Activated CD8-positive, alpha-beta T cell treated with anti-CD3 and anti-CD28 coated beads, Interleukin-2, amount 10 ng/mL, durations not matched to agents 7 days and 5 days (primary cell): ENCODE data around the gene AHRR. TPM values are rescaled to one million over a fixed set of nuclear protein-coding genes. Genes with fewer than 3 reads are reported as not detected.

Experiments used
- ATAC-seq: fragments of 150-1000 bp; cut with Tn5 transposase; one replicate; pipeline ENCODE4 v1.10.0; 2021; ENCODE audit warnings: moderate library complexity
- CTCF ChIA-PET: fragments of 350-600 bp; sonication (Branson Sonifier 250); formaldehyde crosslinking; loops from one replicate; lab custom pipeline; 2021; ENCODE audit warnings: antibody characterized with exemption; lab: Charles Lee
- POLR2A ChIA-PET: fragments of 350-600 bp; sonication (Branson Sonifier 250); formaldehyde crosslinking; loops from one replicate; lab custom pipeline; 2021; ENCODE audit warnings: antibody characterized with exemption; lab: Charles Lee
- DNase-seq: peaks from one replicate; pipeline ENCODE4 v3.0.0-alpha.2; 2020
- H3K27ac Mint-ChIP-seq: one replicate; pipeline ENCODE4 v1.8.0; 2021; ENCODE audit warnings: mild to moderate bottlenecking, mixed read lengths
- H3K27me3 Mint-ChIP-seq: one replicate; pipeline ENCODE4 v1.8.0; 2021; ENCODE audit warnings: low read depth, mixed read lengths
- H3K36me3 Mint-ChIP-seq: one replicate; pipeline ENCODE4 v1.8.0; 2021; ENCODE audit warnings: low read depth, mixed read lengths
- H3K4me1 Mint-ChIP-seq: one replicate; pipeline ENCODE4 v1.8.0; 2021; ENCODE audit warnings: low read depth, mixed read lengths
- H3K4me3 Mint-ChIP-seq: one replicate; pipeline ENCODE4 v1.8.0; 2021; ENCODE audit warnings: mild to moderate bottlenecking, mixed read lengths
- H3K9me3 Mint-ChIP-seq: one replicate; pipeline ENCODE4 v1.8.0; 2022; ENCODE audit warnings: mixed read lengths; ENCODE audit not compliant: insufficient read depth
- total RNA-seq, 2 experiments: library from RNA; stranded (reverse); gene quantifications; one replicate each; pipeline ENCODE4 v1.2.3, GENCODE V29; 2021

AHRR gene
- total RNA-seq, 2 experiments from 2014 or later = 56.1 to 57.2 TPM

DNA sequence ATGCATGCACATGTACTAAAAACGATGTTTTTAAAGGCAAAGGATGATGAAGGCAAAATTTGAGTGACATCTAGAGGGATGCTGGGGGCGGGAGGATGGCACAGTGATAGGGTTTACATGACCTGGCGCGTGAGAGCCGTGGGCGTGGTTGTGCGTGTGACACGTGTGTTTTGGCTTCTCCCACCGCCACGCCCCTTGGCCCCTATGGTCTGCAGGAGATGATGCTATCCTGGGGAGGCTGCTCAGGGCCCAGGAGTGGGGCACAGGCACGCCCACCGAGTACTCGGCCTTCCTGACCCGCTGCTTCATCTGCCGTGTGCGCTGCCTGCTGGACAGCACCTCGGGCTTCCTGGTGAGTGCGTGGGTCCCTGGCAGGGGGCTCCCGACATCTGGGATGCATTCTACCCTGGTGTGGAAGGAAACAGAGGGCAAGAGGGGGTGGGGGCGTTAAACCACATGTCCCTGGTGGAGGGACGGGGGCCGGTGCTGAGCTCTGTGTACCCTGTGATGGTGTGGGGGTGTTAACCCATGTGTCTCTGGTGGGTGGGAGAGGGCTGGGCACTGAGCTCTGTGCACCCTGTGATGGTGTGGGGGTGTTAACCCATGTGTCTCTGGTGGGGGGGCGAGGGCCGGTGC is 102.2 kb downstream of the AHRR start:
- ATAC-seq = no peak
- POLR2A ChIA-PET = no interaction called here
- CTCF ChIA-PET = interaction anchor here (0.6 to 3.5 kb wide), 4 partner anchors 13 to 111 kb away, joined by 3 to 28 read pairs (median 6); no protein-coding TSS in a partner anchor
- no peak for DNase-seq
- H3K4me3 Mint-ChIP-seq = no peak overlapping the region
- no peaks in the 10 kb centered on the region for H3K9me3 Mint-ChIP-seq
- no peaks in the 10 kb centered on the region for H3K27me3 Mint-ChIP-seq
- H3K27ac Mint-ChIP-seq = peak overlapping the region; percentile 85
- H3K4me1 Mint-ChIP-seq = peaks cover 43% of the 10 kb centered on the region
- peaks cover 64% of the 10 kb centered on the region for H3K36me3 Mint-ChIP-seq

DNA sequence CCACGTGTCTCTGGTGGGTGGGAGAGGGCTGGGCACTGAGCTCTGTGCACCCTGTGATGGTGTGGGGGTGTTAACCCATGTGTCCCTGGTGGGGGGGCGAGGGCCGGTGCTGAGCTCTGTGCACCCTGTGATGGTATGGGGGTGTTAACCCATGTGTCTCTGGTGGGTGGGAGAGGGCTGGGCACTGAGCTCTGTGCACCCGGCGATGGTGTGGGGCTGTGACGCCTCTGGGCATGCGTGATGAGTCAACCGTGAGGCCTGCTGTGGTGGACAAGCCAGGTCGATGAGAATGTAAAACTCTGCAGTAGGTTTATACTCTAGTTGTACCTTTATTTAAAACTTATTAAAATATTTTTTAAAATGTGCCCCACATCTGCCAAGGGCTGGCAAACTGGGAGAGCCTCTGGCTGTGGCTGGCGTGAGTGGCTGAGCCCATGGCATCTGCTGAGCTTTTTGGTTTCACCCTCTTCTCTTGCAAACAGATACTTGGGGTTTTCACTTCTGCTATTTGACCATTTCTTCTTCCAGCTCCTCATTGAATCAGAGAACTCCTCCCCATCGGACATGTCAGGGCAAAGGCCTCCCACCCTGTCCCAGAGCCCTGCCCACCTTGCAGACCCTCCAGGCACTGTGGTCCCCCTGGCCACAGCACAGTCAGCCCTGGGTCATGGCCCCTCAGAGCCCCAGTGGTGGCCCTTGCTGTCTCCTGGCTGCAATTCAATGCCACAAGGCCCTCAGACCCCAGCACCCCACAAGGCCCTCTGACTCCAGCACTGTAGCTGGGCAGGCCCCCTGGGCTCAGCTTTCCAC is 103.0 kb downstream of the AHRR start:
- no peaks in the 10 kb centered on the region for H3K27me3 Mint-ChIP-seq
- no peaks in the 10 kb centered on the region for H3K9me3 Mint-ChIP-seq
- DNase-seq = no peak
- CTCF ChIA-PET = interaction anchor here (0.6 to 3.5 kb wide), 8 partner anchors 8 to 112 kb away, joined by 3 to 28 read pairs (median 4); partner anchors contain the start of gene AHRR
- H3K36me3 Mint-ChIP-seq = peaks cover 65% of the 10 kb centered on the region
- H3K4me1 Mint-ChIP-seq = peaks cover 43% of the 10 kb centered on the region
- peak overlapping the region; percentile 84 for H3K27ac Mint-ChIP-seq
- POLR2A ChIA-PET = interaction anchor here (0.9 kb wide), 1 partner anchor 45 kb away, joined by 4 read pairs; no protein-coding TSS in a partner anchor
- ATAC-seq = no peak
- no peak overlapping the region for H3K4me3 Mint-ChIP-seq

GRCh38 chr5:425714-426113 is 104.2 kb downstream of the AHRR start:
- H3K27ac Mint-ChIP-seq = no peak overlapping the region
- H3K4me1 Mint-ChIP-seq = peaks cover 42% of the 10 kb centered on the region
- no peaks in the 10 kb centered on the region for H3K9me3 Mint-ChIP-seq
- DNase-seq = peak; percentile 41
- CTCF ChIA-PET = interaction anchor here (0.7 to 3.5 kb wide), 14 partner anchors 10 to 237 kb away, joined by 3 to 28 read pairs (median 4); partner anchors contain the start of gene AHRR
- H3K36me3 Mint-ChIP-seq = peaks cover 59% of the 10 kb centered on the region
- POLR2A ChIA-PET = no interaction called here
- no peak for ATAC-seq
- H3K27me3 Mint-ChIP-seq = no peaks in the 10 kb centered on the region
- H3K4me3 Mint-ChIP-seq = no peak overlapping the region

- ATAC-seq = no peak
- ChIA-PET CTCF (interaction anchor here (0.7 to 3.5 kb wide), 12 partner anchors 14 to 238 kb away, joined by 3 to 28 read pairs (median 4); partner anchors contain the start of gene AHRR), POLR2A (no interaction called here)
- no peaks in the 10 kb centered on the region for H3K9me3 Mint-ChIP-seq
- H3K27ac Mint-ChIP-seq = no peak overlapping the region
- H3K36me3 Mint-ChIP-seq = peaks cover 61% of the 10 kb centered on the region
- DNase-seq = no peak
- no peaks in the 10 kb centered on the region for H3K27me3 Mint-ChIP-seq
- H3K4me3 Mint-ChIP-seq = no peak overlapping the region
- peaks cover 45% of the 10 kb centered on the region for H3K4me1 Mint-ChIP-seq
Measured at GRCh38 chr5:426392-426976, 105.0 kb downstream of the AHRR start.

- Mint-ChIP-seq H3K27ac (no peak overlapping the region), H3K4me3 (no peak overlapping the region), H3K9me3 (no peaks in the 10 kb centered on the region), H3K36me3 (peaks cover 64% of the 10 kb centered on the region), H3K27me3 (no peaks in the 10 kb centered on the region), H3K4me1 (peaks cover 38% of the 10 kb centered on the region)
- DNase-seq (no peak), ATAC-seq (no peak)
- ChIA-PET POLR2A (interaction anchor here (0.6 kb wide), 1 partner anchor 10 kb away, joined by 3 read pairs; no protein-coding TSS in a partner anchor), CTCF (interaction anchor here (1.3 to 1.5 kb wide), 2 partner anchors 19 to 111 kb away, joined by 4 to 14 read pairs; no protein-coding TSS in a partner anchor)
Measured at GRCh38 chr5:427415-428087, 106.0 kb downstream of the AHRR start.

DNA sequence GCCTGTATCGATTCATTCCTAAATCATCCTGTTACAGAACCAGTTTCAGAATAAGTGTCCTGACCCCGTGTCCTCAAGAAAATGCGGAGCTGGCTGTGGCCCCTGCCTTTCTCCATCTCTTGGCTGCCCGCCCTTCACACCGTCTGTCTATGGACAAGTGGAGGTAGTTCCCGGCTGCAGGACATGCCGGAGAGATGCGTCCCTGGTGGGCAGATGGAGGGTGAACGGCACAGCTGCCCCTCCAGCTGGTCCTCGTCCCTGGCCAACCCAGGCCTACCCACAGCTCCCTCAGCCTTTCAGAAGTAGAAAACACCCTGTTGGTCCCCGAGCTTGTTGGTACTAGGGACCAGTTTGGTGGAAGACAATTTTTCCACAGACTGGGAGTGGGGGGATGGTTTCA is 106.7 kb downstream of the AHRR start:
- Mint-ChIP-seq H3K27me3 (no peaks in the 10 kb centered on the region), H3K36me3 (peaks cover 61% of the 10 kb centered on the region), H3K9me3 (no peaks in the 10 kb centered on the region), H3K4me3 (no peak overlapping the region), H3K4me1 (peaks cover 31% of the 10 kb centered on the region), H3K27ac (no peak overlapping the region)
- ChIA-PET POLR2A (no interaction called here), CTCF (interaction anchor here (1.3 to 1.5 kb wide), 2 partner anchors 18 to 112 kb away, joined by 4 to 14 read pairs; no protein-coding TSS in a partner anchor)
- ATAC-seq (no peak), DNase-seq (no peak)

DNA sequence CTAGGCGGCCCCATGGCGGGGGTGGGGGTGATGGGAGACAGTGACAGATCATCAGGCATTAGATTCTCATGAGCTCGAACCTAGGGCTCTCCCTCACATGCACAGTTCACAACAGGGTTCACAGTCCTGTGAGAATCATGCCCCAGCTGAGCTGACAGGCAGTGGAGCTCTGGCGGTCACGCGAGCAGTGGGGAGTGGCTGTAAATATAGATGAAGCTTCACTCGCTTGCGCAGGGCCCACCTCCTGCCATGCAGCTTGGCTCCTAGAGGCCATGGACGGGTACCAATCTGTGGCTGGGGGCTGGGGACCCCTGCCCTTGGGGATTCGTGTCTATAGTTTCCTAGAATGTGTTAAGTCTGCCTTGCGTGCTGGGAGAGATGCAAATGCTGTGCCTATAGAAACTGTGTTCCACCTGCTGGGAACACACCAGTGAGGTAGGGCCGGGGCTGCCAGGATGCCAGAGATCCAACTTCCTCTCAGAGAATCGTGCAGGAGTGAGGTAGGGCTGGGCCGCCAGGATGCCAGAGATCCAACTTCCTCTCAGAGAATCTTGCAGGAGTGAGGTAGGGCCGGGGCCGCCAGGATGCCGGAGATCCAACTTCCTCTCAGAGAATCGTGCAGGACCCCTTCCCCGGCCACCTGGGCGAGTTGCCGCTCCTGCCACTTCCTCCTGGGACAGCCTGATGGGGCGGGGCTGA is 107.4 kb downstream of the AHRR start:
- ChIA-PET CTCF (interaction anchor here (1.3 to 1.5 kb wide), 2 partner anchors 17 to 113 kb away, joined by 4 to 14 read pairs; no protein-coding TSS in a partner anchor), POLR2A (no interaction called here)
- Mint-ChIP-seq H3K27me3 (no peaks in the 10 kb centered on the region), H3K36me3 (peaks cover 56% of the 10 kb centered on the region), H3K4me3 (no peak overlapping the region), H3K4me1 (peaks cover 24% of the 10 kb centered on the region), H3K27ac (peak overlapping the region; percentile 66), H3K9me3 (no peaks in the 10 kb centered on the region)
- DNase-seq (no peak), ATAC-seq (no peak)

DNA sequence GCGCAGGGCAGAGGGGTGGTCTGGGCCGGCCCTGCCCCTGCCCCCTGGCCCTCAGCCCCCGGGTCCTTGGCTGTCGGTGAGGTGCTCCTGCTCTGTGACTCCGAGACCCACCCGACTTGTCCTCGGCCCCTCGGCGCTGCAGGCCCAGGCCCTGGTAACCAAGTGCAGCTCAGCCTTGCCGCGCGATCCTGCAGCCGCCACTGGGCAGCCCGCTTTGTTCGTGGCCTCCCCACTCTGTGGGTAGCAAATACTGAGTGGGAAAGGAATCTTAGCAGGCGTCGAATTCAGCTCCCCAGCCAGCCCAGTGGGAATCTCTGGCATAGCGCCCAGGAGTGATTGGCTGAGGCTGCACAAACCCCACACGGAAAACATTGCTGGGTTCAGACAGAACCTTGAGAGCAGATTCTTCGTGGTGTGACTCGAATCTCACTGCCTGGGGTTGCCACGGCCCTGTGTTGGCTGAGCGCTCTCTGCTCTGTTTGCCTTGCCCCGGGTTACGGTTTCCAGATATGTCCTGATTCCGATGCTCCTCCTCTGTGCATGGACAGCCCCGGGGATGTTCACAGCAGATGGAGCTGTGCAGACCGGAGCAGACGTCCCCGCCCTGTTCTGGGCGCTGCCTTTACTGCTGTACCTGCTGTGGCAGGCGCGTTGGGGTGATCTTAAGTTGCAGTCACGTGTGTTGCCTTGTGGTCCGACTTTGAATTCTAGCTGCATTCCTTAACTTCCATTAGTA is 108.1 kb downstream of the AHRR start:
- no peak overlapping the region for H3K4me3 Mint-ChIP-seq
- no peaks in the 10 kb centered on the region for H3K27me3 Mint-ChIP-seq
- no peak for DNase-seq
- ChIA-PET POLR2A (no interaction called here), CTCF (interaction anchor here (1.1 to 2.7 kb wide), 4 partner anchors 16 to 146 kb away, joined by 4 to 32 read pairs (median 14); no protein-coding TSS in a partner anchor)
- no peaks in the 10 kb centered on the region for H3K9me3 Mint-ChIP-seq
- peaks cover 54% of the 10 kb centered on the region for H3K36me3 Mint-ChIP-seq
- peaks cover 19% of the 10 kb centered on the region for H3K4me1 Mint-ChIP-seq
- no peak for ATAC-seq
- H3K27ac Mint-ChIP-seq = no peak overlapping the region

- Mint-ChIP-seq H3K27ac (no peak overlapping the region), H3K27me3 (no peaks in the 10 kb centered on the region), H3K9me3 (no peaks in the 10 kb centered on the region), H3K4me3 (no peak overlapping the region), H3K36me3 (peaks cover 53% of the 10 kb centered on the region), H3K4me1 (peaks cover 14% of the 10 kb centered on the region)
- no peak for DNase-seq
- no peak for ATAC-seq
- POLR2A ChIA-PET = no interaction called here
- CTCF ChIA-PET = interaction anchor here (1.0 to 2.7 kb wide), 13 partner anchors 10 to 147 kb away, joined by 3 to 32 read pairs (median 6); partner anchors contain the start of gene AHRR
Measured at GRCh38 chr5:430214-430925, 108.9 kb downstream of the AHRR start.
